SU-DHL-6 (cell line): ENCODE measurements around the gene IPO8.

Experiments
- H2AFZ ChIP-seq: fragments of 200-600 bp; sonication (generic); 2 replicates; pipeline ENCODE4 v1.6.1; 2014; ENCODE audit warnings: low read depth, mild to moderate bottlenecking, moderate library complexity, mixed read lengths, antibody characterized with exemption, low read length; ENCODE audit not compliant: severe bottlenecking
- H3F3A ChIP-seq: fragments of 200-600 bp; shearing (Covaris generic); 2 replicates; pipeline ENCODE4 v1.6.0; 2016; ENCODE audit warnings: antibody characterized with exemption, mild to moderate bottlenecking; ENCODE audit not compliant: insufficient read depth
- H3K27ac ChIP-seq: fragments of 200-600 bp; sonication (generic); 2 replicates; pipeline ENCODE4 v1.5.1; 2016; ENCODE audit warnings: low read depth, mild to moderate bottlenecking, low read length, moderate library complexity, mixed read lengths
- H3K27me3 ChIP-seq: fragments of 200-600 bp; sonication (generic), shearing (Covaris generic); 2 replicates; pipeline ENCODE4 v1.6.0; 2014; ENCODE audit warnings: mild to moderate bottlenecking, low read length
- H3K36me3 ChIP-seq: fragments of 200-600 bp; sonication (generic); 2 replicates; pipeline ENCODE4 v1.6.1; 2014; ENCODE audit warnings: mild to moderate bottlenecking, low read length, mixed read lengths
- H3K4me2 ChIP-seq: fragments of 300-600, 200-600 bp; shearing (Covaris generic), sonication (generic); 2 replicates; pipeline ENCODE4 v1.6.0; 2014; ENCODE audit warnings: low read length, low read depth, mild to moderate bottlenecking; ENCODE audit not compliant: poor library complexity, severe bottlenecking
- H3K4me3 ChIP-seq: fragments of 200-600 bp; sonication (generic); 2 replicates; pipeline ENCODE4 v1.5.1; 2014; ENCODE audit warnings: antibody characterized with exemption, low read length, mild to moderate bottlenecking, mixed read lengths; ENCODE audit not compliant: insufficient read depth, poor library complexity, severe bottlenecking
- H3K79me2 ChIP-seq: fragments of 200-600 bp; sonication (generic); 2 replicates; pipeline ENCODE4 v1.6.1; 2014; ENCODE audit warnings: mild to moderate bottlenecking, low read length, moderate library complexity; ENCODE audit not compliant: insufficient read depth
- H3K9ac ChIP-seq: fragments of 200-600 bp; sonication (generic); 2 replicates; pipeline ENCODE4 v1.7.0; 2014; ENCODE audit warnings: mild to moderate bottlenecking, low read length
- H3K9me2 ChIP-seq: fragments of 200-600 bp; sonication (generic); replicated peaks from 2 replicates; pipeline ENCODE4 v1.6.1; 2014; ENCODE audit warnings: low read length; ENCODE audit not compliant: insufficient read depth
- H3K9me3 ChIP-seq: fragments of 200-600 bp; sonication (generic); 2 replicates; pipeline ENCODE4 v1.6.1; 2014; ENCODE audit warnings: low read length, mixed read lengths; ENCODE audit not compliant: insufficient read depth
- H4K20me1 ChIP-seq: fragments of 200-600 bp; sonication (generic); 2 replicates; pipeline ENCODE4 v1.6.1; 2014; ENCODE audit warnings: low read depth, mild to moderate bottlenecking, antibody characterized with exemption, low read length, moderate library complexity, mixed read lengths
- EZH2phosphoT487 ChIP-seq: fragments of 200-600 bp; sonication (generic), shearing (Covaris generic); conservative IDR thresholded peaks from 2 replicates; pipeline ENCODE4 v1.6.1; 2018; ENCODE audit warnings: mild to moderate bottlenecking, antibody characterized with exemption, low read length, moderate library complexity, mixed read lengths
- TF ChIP-seq, protein P1 (sequence below): fragments of 200-600 bp; sonication (generic); IDR thresholded peaks from one replicate; pipeline ENCODE4 v1.5.1; 2017; ENCODE audit warnings: antibody characterized with exemption, mild to moderate bottlenecking, low read length, moderate library complexity; ENCODE audit not compliant: insufficient read depth, poor library complexity, severe bottlenecking

IPO8 gene

DNA sequence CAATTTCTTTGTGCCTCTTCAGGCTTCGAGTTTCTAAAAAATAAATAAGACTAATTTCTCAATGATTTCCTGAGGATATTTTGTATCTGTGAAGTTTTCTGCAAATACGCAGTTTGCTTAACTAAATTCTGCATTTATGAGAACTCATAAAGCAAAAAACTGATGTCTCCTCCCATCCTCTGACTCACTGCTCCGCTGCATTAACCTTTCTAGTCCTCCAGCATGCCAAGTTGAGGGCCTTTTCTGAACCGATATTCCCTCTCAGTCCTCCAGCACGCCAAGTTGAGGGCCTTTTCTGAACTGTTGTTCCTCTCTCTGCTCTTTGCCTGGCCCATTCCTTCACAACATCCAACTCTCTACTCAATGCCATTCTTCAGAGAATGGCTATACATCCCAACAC, 3.2 kb downstream of the IPO8 start:
- Histone ChIP-seq H3K27me3 (no peaks in the 10 kb centered on the region), H3F3A (peaks cover 9% of the 10 kb centered on the region; the same call in 1 of the 2 replicates), H3K9ac (no peak overlapping the region), H3K36me3 (no peaks in the 10 kb centered on the region; the same call in 1 of the 2 replicates), H3K9me2 (no peaks in the 10 kb centered on the region), H2AFZ (no peak overlapping the region), H3K4me2 (no peak overlapping the region), H3K79me2 (peaks cover 70% of the 10 kb centered on the region), H3K9me3 (no peaks in the 10 kb centered on the region), H3K27ac (no peak overlapping the region), H3K4me3 (no peak overlapping the region), H4K20me1 (no peaks in the 10 kb centered on the region)
- TF ChIP-seq EZH2phosphoT487 = no peak
- TF ChIP-seq, protein P1, sequence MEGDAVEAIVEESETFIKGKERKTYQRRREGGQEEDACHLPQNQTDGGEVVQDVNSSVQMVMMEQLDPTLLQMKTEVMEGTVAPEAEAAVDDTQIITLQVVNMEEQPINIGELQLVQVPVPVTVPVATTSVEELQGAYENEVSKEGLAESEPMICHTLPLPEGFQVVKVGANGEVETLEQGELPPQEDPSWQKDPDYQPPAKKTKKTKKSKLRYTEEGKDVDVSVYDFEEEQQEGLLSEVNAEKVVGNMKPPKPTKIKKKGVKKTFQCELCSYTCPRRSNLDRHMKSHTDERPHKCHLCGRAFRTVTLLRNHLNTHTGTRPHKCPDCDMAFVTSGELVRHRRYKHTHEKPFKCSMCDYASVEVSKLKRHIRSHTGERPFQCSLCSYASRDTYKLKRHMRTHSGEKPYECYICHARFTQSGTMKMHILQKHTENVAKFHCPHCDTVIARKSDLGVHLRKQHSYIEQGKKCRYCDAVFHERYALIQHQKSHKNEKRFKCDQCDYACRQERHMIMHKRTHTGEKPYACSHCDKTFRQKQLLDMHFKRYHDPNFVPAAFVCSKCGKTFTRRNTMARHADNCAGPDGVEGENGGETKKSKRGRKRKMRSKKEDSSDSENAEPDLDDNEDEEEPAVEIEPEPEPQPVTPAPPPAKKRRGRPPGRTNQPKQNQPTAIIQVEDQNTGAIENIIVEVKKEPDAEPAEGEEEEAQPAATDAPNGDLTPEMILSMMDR = no peak

DNA sequence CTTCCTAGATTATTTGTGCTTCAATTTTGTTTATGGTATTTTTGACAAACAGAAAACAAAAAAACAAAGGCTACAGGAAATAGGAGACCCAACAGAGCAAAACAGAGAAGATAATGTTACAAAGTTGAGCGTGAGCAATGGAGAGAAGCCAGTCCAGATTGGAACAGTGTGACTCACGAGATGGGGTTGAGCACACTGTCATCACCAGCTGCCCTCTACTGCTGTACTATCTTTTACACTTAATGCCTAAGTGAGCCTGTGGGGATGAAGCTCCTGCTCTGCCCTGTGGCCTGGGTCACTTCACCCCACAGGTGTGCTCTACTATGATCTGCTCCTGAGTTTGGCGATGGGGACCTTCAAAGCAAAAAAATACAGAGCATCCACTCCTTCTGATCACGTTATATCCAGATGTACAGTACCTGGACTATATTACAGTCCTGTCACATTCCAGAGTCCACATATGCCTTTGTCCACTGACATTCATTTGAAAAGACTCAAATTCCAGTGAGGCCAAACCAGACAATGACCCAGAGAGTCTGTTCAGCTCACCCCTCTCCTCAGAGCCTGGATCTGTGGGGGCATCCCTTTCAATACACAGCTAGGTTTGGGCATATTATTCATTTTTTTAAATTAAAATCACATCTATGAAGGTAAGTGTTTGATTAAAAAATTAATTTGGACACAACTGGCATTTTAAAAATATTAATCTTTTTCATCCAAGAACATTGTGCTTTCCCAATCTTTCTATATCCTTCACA, 4.4 kb downstream of the IPO8 start:
- H3K79me2 ChIP-seq = peaks cover 76% of the 10 kb centered on the region
- H3K9ac ChIP-seq = no peak overlapping the region
- H3K9me2 ChIP-seq = no peaks in the 10 kb centered on the region
- H4K20me1 ChIP-seq = no peaks in the 10 kb centered on the region
- H3K27me3 ChIP-seq = no peaks in the 10 kb centered on the region
- H2AFZ ChIP-seq = no peak overlapping the region
- H3K36me3 ChIP-seq = no peaks in the 10 kb centered on the region; the same call in 1 of the 2 replicates
- no peak overlapping the region for H3K27ac ChIP-seq
- peaks cover 9% of the 10 kb centered on the region; the same call in 1 of the 2 replicates for H3F3A ChIP-seq
- H3K4me3 ChIP-seq = no peak overlapping the region
- no peak overlapping the region for H3K4me2 ChIP-seq
- no peaks in the 10 kb centered on the region for H3K9me3 ChIP-seq
- TF ChIP-seq, protein P1 = no peak
- TF ChIP-seq EZH2phosphoT487 = no peak

DNA sequence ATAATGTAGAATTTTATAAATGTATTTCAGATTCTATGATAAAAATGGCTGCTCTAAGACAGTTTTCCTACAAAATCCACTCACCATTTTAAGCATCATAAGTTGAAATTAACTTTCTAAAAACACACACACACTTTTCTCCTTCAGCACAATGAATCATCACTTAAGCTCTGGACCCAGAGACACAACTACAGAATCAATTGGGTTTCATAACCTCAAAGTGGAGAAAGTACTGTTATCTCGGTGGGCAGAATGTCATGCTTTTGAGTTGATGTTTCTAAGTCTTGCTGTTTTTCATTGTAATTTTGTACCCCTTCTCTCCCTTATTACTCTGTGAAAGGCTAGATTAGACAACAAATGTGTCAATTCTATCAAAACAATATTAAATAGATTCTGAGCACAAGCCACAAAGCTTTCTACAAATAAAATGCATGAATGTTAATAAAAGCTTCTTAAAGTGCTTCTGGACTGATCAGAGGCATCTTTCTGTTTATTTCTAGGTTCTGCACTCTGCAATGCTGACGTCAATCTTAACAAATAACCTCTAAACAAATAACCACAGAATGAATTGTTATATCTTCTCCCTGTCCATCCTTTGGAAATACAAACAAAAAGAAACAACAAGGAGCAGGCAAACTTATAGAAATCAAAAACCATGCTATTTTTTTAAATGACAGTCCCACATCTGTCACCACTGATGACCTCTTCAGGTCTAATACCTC, 8.2 kb downstream of the IPO8 start:
- Histone ChIP-seq H3F3A (peaks cover 4% of the 10 kb centered on the region; the same call in 1 of the 2 replicates), H3K4me3 (no peak overlapping the region), H3K9ac (no peak overlapping the region), H2AFZ (no peak overlapping the region), H3K27me3 (no peaks in the 10 kb centered on the region), H3K27ac (no peak overlapping the region), H3K4me2 (no peak overlapping the region), H3K9me3 (no peaks in the 10 kb centered on the region), H4K20me1 (no peaks in the 10 kb centered on the region), H3K9me2 (no peaks in the 10 kb centered on the region), H3K79me2 (peaks cover 48% of the 10 kb centered on the region), H3K36me3 (peaks cover 3% of the 10 kb centered on the region; the same call in 1 of the 2 replicates)
- TF ChIP-seq, protein P1 = no peak
- no peak for TF ChIP-seq EZH2phosphoT487
